Endothelial cell (in vitro differentiated cells): ENCODE data around the gene GCKR. TPM values are rescaled to one million over a fixed set of nuclear protein-coding genes. Genes with fewer than 3 reads are reported as not detected.

Source experiments
- DNase-seq: peaks from one replicate; pipeline ENCODE4 v3.0.0; 2021; ENCODE audit warnings: low spot score
- H3K27ac Mint-ChIP-seq: one replicate; pipeline ENCODE4 v1.8.0; 2021; ENCODE audit warnings: mixed read lengths, inconsistent platforms; ENCODE audit not compliant: unreplicated experiment
- H3K27me3 Mint-ChIP-seq: one replicate; pipeline ENCODE4 v1.8.0; 2021; ENCODE audit warnings: mild to moderate bottlenecking, moderate library complexity, mixed read lengths, inconsistent platforms; ENCODE audit not compliant: unreplicated experiment
- H3K36me3 Mint-ChIP-seq: one replicate; pipeline ENCODE4 v1.8.0; 2021; ENCODE audit warnings: mild to moderate bottlenecking, low read depth, mixed read lengths, inconsistent platforms; ENCODE audit not compliant: unreplicated experiment
- H3K4me1 Mint-ChIP-seq: one replicate; pipeline ENCODE4 v1.8.0; 2021; ENCODE audit warnings: mild to moderate bottlenecking, mixed read lengths, inconsistent platforms; ENCODE audit not compliant: unreplicated experiment
- H3K4me3 Mint-ChIP-seq: one replicate; pipeline ENCODE4 v1.8.0; 2021; ENCODE audit warnings: mild to moderate bottlenecking, mixed read lengths, inconsistent platforms; ENCODE audit not compliant: unreplicated experiment
- H3K9me3 Mint-ChIP-seq: one replicate; pipeline ENCODE4 v1.8.0; 2021; ENCODE audit warnings: mixed read lengths, inconsistent platforms; ENCODE audit not compliant: unreplicated experiment
- CTCF ChIP-seq: fragments of 200-600 bp; sonication (generic); IDR thresholded peaks from one replicate; pipeline ENCODE4 v1.5.0; 2021; ENCODE audit warnings: antibody characterized with exemption; ENCODE audit not compliant: unreplicated experiment
- total RNA-seq: library from RNA; stranded (reverse); fragmentation: NEBNext Ultra II Directional; extraction: Animal tissue kit (Norgen Biotek cat#: 25700); gene quantifications from one replicate; pipeline ENCODE4 v1.2.1, GENCODE V29; 2021; ENCODE audit not compliant: unreplicated experiment

GCKR gene
- total RNA-seq, 1 donor from 2014 or later, result 0.59 TPM

GRCh38 chr2:27518782-27519113, 22.1 kb downstream of the GCKR start:
- H3K27me3 Mint-ChIP-seq, result peaks cover 2% of the 10 kb centered on the region
- no peak overlapping the region for H3K4me3 Mint-ChIP-seq
- no peaks in the 10 kb centered on the region for H3K36me3 Mint-ChIP-seq
- no peaks in the 10 kb centered on the region for H3K9me3 Mint-ChIP-seq
- H3K27ac Mint-ChIP-seq, result no peak overlapping the region
- no peak for TF ChIP-seq CTCF
- no peak for DNase-seq
- no peaks in the 10 kb centered on the region for H3K4me1 Mint-ChIP-seq

GRCh38 chr2:27520316-27520715, 23.7 kb downstream of the GCKR start:
- Mint-ChIP-seq H3K36me3 (no peaks in the 10 kb centered on the region), H3K4me1 (no peaks in the 10 kb centered on the region), H3K27ac (no peak overlapping the region), H3K4me3 (no peak overlapping the region), H3K9me3 (no peaks in the 10 kb centered on the region), H3K27me3 (peaks cover 2% of the 10 kb centered on the region)
- DNase-seq, result no peak
- no peak for TF ChIP-seq CTCF

GRCh38 chr2:27522400-27522945, 25.8 kb downstream of the GCKR start:
- peaks cover 2% of the 10 kb centered on the region for H3K27me3 Mint-ChIP-seq
- no peak for DNase-seq
- H3K27ac Mint-ChIP-seq, result no peak overlapping the region
- H3K9me3 Mint-ChIP-seq, result no peaks in the 10 kb centered on the region
- TF ChIP-seq CTCF, result no peak
- H3K36me3 Mint-ChIP-seq, result no peaks in the 10 kb centered on the region
- no peak overlapping the region for H3K4me3 Mint-ChIP-seq
- H3K4me1 Mint-ChIP-seq, result no peaks in the 10 kb centered on the region

- no peaks in the 10 kb centered on the region for H3K9me3 Mint-ChIP-seq
- TF ChIP-seq CTCF, result no peak
- H3K4me1 Mint-ChIP-seq, result peaks cover 2% of the 10 kb centered on the region
- H3K36me3 Mint-ChIP-seq, result no peaks in the 10 kb centered on the region
- no peak for DNase-seq
- no peak overlapping the region for H3K27ac Mint-ChIP-seq
- no peak overlapping the region for H3K4me3 Mint-ChIP-seq
- H3K27me3 Mint-ChIP-seq, result peaks cover 1% of the 10 kb centered on the region
Measured at GRCh38 chr2:27527182-27527581, 30.5 kb downstream of the GCKR start.

GRCh38 chr2:27531983-27532382, 35.3 kb downstream of the GCKR start:
- no peak for DNase-seq
- peaks cover 2% of the 10 kb centered on the region for H3K4me1 Mint-ChIP-seq
- H3K36me3 Mint-ChIP-seq, result no peaks in the 10 kb centered on the region
- no peak for TF ChIP-seq CTCF
- H3K27me3 Mint-ChIP-seq, result peaks cover 1% of the 10 kb centered on the region
- no peak overlapping the region for H3K4me3 Mint-ChIP-seq
- no peak overlapping the region for H3K27ac Mint-ChIP-seq
- H3K9me3 Mint-ChIP-seq, result no peaks in the 10 kb centered on the region
